Measurements from ENCODE around the gene TSEN34. TPM values are rescaled to one million over a fixed set of nuclear protein-coding genes. Genes with fewer than 3 reads are reported as not detected.

Gene TSEN34
- 10 to 100 TPM; 13.2 to 48.9 (median 23.5) TPM for total RNA-seq
- 10 to 100 TPM; 10.2 to 35.1 TPM for polyA plus RNA-seq
- long read RNA-seq, donor 1, transcript TSEN34-201 (5 exons, 2,294 nt) = minor isoform, 13 of 36 reads
- long read RNA-seq, donor 1, transcript TSEN34-203 (4 exons, 1,349 nt) = major isoform, 20 of 36 reads
- long read RNA-seq, donor 1, partial matches to known transcripts = 0 of 36 reads
- long read RNA-seq, donor 1, other reads (novel, unspliced or antisense) = 3 of 36 reads
- long read RNA-seq, donor 2, transcript TSEN34-201 (5 exons, 2,294 nt) = minor isoform, 27 of 74 reads
- long read RNA-seq, donor 2, transcript TSEN34-203 (4 exons, 1,349 nt) = major isoform, 33 of 74 reads
- long read RNA-seq, donor 2, partial matches to known transcripts = 7 of 74 reads
- long read RNA-seq, donor 2, other reads (novel, unspliced or antisense) = 6 of 74 reads
- long read RNA-seq, donor 3, transcript TSEN34-201 (5 exons, 2,294 nt) = major isoform, 15 of 45 reads
- long read RNA-seq, donor 3, transcript TSEN34-203 (4 exons, 1,349 nt) = minor isoform, 12 of 45 reads
- long read RNA-seq, donor 3, partial matches to known transcripts = 7 of 45 reads
- long read RNA-seq, donor 3, other reads (novel, unspliced or antisense) = 8 of 45 reads

DNA sequence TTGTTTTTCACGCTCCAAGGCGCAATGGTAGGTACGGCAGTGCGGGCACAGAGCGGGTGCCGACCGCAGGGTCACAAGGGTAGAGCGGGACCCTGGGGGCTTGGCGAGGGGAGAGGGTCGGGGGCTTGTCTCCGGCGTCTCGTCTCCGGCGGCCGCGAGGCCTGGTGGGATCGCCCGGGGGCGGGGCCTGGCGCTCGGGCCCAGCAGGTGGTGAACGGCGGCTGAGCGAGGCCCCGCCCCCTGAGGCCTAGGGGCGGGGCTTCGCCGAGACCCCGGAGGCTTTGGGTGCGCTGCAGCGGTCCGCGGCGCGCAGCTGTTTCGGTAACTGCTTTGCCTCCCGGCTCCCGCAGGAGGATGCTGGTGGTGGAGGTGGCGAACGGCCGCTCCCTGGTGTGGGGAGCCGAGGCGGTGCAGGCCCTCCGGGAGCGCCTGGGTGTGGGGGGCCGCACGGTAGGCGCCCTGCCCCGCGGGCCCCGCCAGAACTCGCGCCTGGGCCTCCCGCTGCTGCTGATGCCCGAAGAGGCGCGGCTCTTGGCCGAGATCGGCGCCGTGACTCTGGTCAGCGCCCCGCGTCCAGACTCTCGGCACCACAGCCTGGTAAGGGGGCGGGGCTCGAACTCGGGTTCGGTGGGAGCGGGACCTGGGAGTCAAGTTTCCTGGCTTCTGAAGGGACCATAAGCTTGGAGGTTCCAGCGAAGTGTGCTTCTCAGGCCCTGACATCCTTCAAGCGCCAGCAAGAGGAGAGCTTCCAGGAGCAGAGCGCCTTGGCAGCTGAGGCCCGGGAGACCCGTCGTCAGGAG, at the start of gene TSEN34:
Gene TSEN34, plus strand, starts transcription at position 298 of the 800 bp plus-strand sequence. Its CDS starts 57 bp downstream, at position 355.
- Histone ChIP-seq H3K27ac (peak within 1 kb of the TSS; percentile 88 to 100 (median 98)), H3K4me3 (peak within 1 kb of the TSS; percentile 68 to 92 (median 86)), H3K9me3 (no peaks in the 10 kb centered on the region), H3K27me3 (no peaks in the 10 kb centered on the region), H3K4me1 (peaks cover 0 to 23% (median 17%) of the 10 kb centered on the region in 12 donors), H3K36me3 (peaks cover 0 to 33% (median 21%) of the 10 kb centered on the region in 9 donors)
- ATAC-seq (peak in 3 of 4 donors; percentile 25 to 54 (median 47)), DNase-seq (peak; percentile 90 to 94 (median 91))
- 1% methylated on average over 16 to 77 of the region's 77 CpGs for WGBS, 4 donors
- intact Hi-C loops (cut with DNase I) = loop anchor here in 4 of 10 donors (1.0 to 5.0 kb wide), 2 partner anchors 9 to 324 kb away; partner anchors contain the start of genes RPS9 (in 3 of the 4) and MYADM (in 1 of the 4)
- TF ChIP-seq, protein P1, sequence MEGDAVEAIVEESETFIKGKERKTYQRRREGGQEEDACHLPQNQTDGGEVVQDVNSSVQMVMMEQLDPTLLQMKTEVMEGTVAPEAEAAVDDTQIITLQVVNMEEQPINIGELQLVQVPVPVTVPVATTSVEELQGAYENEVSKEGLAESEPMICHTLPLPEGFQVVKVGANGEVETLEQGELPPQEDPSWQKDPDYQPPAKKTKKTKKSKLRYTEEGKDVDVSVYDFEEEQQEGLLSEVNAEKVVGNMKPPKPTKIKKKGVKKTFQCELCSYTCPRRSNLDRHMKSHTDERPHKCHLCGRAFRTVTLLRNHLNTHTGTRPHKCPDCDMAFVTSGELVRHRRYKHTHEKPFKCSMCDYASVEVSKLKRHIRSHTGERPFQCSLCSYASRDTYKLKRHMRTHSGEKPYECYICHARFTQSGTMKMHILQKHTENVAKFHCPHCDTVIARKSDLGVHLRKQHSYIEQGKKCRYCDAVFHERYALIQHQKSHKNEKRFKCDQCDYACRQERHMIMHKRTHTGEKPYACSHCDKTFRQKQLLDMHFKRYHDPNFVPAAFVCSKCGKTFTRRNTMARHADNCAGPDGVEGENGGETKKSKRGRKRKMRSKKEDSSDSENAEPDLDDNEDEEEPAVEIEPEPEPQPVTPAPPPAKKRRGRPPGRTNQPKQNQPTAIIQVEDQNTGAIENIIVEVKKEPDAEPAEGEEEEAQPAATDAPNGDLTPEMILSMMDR (IDR thresholded peaks at IDR 0.05) = no peak
- peak in 1 of 2 donors; percentile 56 for TF ChIP-seq POLR2A (IDR thresholded peaks at IDR 0.05)

DNA sequence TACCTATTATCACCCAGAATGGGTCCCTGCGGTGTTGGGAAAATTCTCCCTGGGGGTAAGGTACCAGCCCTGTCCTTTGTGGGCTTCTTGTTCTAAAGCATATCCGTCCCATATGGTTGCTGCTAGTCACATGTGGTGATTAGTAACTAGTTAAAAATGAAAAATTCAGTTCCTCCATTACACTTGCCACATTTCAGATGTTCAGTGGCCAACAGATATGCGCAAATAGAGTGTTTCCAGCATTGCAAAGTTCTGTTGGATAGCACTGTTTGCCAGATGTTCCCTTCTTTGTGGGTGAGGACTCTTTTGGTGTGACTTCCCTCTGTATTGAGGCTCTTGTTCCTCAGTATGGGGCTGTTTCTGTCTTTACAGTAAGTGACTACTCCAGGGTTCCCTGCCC, 49.8 kb upstream of the TSEN34 start:
- peaks cover 4 to 59% (median 46%) of the 10 kb centered on the region in 9 donors for H3K36me3 ChIP-seq
- intact Hi-C loops (cut with DNase I) = no loop called here
- 88 to 95% (median 90%) methylated on average over 3 of the region's 3 CpGs for WGBS, 4 donors

DNA sequence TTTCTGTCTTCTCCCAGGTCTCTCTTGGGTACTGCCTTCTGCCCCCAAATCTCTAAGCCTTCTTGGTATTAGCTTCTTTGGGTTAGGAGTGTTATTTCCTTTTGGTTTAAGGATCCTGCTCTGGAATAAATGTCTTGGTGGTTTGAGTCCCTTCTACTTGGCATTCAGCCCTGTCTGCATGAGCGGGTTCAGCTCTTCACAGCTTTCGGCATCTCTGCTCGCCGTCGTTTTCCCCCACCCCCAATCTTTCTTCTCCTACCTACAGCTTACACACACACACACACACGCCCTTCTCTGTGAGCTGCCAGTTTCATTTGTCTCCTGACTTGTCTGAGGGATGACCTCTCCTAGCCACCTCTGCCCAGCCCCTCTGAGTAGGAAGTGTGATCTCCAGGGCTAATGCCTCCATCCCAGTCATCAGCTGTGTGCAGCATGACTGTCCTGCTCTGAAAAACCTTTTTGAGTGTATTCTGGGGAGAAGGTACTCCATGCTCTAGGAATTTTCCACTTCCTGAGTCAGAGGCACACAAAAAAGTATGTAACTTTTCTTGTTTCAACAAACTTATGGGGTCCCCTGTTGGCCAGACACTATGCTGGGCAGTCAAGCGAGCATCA, 48.8 kb upstream of the TSEN34 start:
- intact Hi-C loops (cut with DNase I) = no loop called here
- Histone ChIP-seq H3K4me1 (peaks cover 2 to 46% (median 26%) of the 10 kb centered on the region in 12 donors), H3K27ac (no peak overlapping the region)

More for the DNA sequence above, 49.8 kb upstream of the TSEN34 start:
- Histone ChIP-seq H3K4me1 (peaks cover 2 to 42% (median 29%) of the 10 kb centered on the region in 12 donors), H3K4me3 (no peak overlapping the region), H3K27me3 (no peaks in the 10 kb centered on the region), H3K9me3 (no peaks in the 10 kb centered on the region), H3K27ac (no peak overlapping the region)
- no peak for ATAC-seq
- no peak for DNase-seq
- TF ChIP-seq, protein P1 (IDR thresholded peaks at IDR 0.05) = no peak
- no peak for TF ChIP-seq POLR2A (IDR thresholded peaks at IDR 0.05)

More for the DNA sequence above, 48.8 kb upstream of the TSEN34 start:
- no peak overlapping the region for H3K4me3 ChIP-seq
- H3K27me3 ChIP-seq = no peaks in the 10 kb centered on the region
- no peaks in the 10 kb centered on the region for H3K9me3 ChIP-seq
- DNase-seq (no peak), ATAC-seq (no peak)
- no peak for TF ChIP-seq POLR2A (IDR thresholded peaks at IDR 0.05)
- TF ChIP-seq, protein P1 (IDR thresholded peaks at IDR 0.05) = no peak
- WGBS, 4 donors = 81 to 86% (median 84%) methylated on average over 7 of the region's 7 CpGs
- H3K36me3 ChIP-seq = peaks cover 7 to 68% (median 55%) of the 10 kb centered on the region in 9 donors

Data from heart left ventricle (tissue), 16 donors.